GM19238 (cell line): ENCODE results near the gene SUCLG2.

ENCODE experiments used
- DNase-seq: peaks from one replicate; pipeline ENCODE4 v3.0.0; 2011; ENCODE audit warnings: low spot score; ENCODE audit not compliant: insufficient read length

Gene SUCLG2

DNA sequence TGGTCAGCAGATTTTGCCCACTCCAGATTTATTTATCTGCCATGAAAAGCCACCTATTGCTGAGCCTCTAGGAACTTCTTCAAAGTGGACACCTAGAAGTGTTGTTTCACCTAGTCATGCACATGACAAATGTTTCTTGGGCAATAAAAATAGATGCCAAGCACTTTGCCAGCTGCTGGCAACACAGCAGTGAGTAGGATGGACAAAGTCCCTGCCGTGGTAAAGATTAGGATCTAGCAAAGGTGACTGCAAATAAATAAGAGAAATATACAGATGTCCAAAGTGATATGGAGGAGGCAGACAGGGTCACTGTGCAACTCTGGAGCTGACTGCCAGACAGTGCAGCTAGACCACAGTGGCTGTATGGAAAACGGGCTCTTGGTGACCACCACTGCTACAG is 137.9 kb downstream of the SUCLG2 start:
- no peak for DNase-seq

DNA sequence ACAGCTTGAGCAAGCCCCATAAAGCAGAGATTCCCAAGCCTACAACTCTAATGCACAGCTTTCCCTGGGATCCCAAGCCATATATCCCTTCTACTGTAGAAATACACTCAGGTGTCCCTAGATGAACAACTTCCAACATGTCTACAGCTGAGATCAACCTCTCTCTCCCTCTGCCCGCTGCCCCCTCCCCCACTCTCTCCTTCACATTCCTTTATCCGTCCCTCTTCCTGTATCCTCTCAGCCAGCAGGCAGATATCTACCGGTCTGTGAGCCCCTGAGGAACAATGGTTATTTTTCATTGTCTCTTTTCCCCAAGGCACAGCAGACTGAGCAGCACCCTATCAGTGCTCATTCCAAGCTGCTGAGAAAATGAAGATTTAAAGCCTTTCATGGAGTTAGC is 138.6 kb downstream of the SUCLG2 start:
- no peak for DNase-seq

DNA sequence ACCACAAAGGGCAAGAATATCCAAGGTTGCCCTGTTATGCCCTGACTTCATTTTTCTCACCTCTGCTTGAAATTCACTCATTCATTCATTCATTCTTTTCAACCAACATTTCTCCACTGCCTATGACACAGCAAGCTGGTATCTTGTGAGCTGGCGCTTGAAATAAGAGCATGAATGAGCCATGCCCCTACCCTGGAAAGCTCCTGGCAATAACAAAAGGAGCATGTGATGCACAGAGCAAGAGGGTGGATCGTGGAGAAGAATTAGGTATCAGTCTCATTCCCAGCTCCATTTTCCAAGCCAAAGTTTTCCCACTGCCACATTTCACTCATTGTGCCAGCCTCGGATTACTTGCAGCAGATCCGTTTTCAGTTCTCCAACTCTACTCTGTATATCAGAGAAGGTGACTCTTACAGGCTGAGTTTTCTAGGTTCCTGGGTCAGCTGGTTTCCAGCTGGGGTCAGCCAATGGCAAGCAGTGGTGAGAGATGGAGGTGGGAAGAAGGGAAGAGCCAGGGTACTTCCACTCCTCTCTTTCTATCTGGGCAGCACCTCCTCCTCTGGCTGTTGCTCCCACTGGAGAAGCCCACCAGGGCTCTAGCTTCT is 144.8 kb downstream of the SUCLG2 start:
- no peak for DNase-seq

DNA sequence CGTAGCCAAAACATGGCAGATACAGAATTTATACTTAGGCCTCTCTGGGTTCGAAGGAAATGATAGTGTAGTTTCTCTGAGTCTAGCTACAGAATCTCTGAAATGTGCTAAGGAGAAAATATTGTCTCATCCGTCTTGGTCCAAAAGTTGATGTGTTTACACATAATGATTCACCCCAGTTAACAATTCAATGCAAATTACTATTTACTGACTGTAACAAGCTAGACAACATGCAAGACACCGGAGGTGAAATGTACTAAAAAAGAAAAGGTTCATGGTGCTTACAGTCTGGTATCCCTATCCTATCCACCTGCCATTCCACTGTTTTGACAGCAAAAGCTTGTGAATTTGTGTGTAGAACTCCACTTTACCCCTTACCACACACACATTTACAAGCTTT is 146.8 kb downstream of the SUCLG2 start:
- no peak for DNase-seq

DNA sequence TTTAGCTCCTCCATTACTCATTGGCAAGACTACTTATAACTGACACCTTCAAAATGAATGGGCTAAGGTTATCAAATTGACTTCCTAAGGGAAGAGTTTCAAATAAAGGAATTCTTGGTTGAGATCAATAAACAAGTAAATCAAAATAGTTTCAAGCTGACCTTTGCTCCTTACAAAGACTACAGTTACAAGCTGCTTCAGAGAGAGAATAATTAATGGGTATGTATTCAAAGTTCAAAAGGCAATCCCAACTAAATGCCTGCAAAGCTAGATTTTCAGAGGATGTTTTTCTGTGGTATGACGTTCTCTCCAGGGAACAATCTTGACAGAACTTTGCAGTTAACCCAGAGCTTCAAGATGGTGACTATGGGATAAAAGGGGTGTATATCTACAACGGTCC is 153.7 kb downstream of the SUCLG2 start:
- DNase-seq: no peak

DNA sequence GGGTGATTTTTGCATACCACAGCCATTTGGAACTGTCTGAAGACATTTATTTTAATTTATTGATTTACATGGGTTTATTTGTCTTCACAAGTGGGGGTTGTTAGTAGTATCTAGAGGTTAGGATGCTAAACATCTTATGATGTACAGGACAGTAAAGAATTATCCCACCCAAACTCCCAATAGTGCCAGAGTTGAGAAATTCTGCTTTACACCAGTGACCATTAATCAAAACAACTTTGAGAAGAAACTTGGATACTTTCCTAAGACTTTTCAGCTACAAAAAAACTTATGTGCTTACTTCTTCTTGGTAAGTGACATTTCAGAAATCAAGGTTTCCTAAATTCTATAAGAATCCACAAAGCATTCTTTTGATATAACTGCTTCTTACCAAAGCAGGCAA is 156.7 kb downstream of the SUCLG2 start:
- no peak for DNase-seq

DNA sequence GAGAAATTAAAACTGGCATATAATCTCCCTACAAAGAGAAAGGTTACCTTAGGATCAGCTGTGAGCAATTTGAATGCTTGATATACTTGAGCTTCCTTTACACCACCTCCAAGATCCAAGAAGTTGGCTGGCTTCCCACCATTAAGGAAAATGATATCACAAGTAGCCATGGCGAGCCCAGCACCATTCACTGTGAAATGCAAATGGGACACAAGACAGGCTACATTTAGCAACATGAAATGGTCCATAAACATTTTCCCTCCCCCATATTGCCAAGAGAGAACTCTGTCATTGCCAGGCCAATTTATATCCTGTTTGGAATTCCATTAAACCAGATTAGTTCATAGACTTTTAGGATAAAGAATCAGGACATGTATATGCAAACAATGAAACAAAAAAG is 158.7 kb downstream of the SUCLG2 start:
- DNase-seq: no peak

DNA sequence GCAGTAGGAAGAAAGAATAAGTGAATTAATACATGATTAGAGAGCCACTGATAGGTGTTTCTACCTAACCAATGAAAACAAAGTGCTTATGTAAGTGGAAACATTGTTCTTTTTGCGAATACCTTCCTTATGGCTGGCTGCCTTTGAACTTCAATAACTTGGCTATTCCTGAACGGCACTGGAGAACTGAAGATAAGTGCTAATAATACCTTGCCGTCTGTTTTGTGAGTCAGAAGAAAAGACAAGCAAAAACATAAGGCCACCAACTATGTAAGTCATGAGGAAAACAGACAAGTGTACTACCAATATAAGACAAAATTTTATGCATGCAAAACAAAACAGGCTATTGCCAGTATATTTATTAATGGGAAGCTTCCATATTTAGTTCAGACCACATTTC is 160.6 kb downstream of the SUCLG2 start:
- DNase-seq: no peak

DNA sequence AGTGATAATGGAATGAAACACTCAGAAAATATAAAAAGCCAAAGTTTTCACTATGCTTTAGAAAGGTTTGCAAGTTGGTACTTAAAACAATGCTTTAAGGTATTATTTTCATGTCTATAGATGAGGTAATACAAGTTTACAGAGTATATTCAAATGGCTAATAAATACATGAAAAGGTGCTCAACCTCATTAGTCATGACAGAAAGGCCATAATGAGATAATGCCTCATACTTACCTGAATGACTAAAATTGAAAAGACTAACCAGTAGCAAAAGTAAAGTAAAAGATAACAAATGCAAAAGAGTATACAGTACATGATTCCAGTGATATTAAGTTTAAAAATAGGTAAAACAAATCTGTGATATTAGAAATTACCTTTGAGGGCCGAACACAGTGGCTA is 163.8 kb downstream of the SUCLG2 start:
- DNase-seq: no peak

DNA sequence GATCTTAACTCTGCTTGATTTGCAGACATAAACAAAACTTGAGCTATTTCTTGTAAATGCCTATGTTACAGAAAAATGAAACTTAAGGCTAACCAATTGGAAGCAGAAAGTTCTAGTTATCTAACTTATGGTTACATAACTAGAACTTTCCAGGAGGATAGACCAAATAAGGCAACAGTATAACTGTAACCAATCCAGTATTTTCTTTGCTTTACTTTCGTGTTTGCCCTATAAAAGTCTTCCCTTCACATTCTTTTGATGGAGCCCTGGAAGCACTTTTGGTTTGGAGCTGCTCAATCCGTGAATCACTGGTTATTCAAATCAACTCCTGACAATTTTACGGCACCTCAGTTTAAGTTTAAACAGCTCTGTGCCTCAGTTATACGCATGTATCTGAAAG is 164.6 kb downstream of the SUCLG2 start:
- no peak for DNase-seq

DNA sequence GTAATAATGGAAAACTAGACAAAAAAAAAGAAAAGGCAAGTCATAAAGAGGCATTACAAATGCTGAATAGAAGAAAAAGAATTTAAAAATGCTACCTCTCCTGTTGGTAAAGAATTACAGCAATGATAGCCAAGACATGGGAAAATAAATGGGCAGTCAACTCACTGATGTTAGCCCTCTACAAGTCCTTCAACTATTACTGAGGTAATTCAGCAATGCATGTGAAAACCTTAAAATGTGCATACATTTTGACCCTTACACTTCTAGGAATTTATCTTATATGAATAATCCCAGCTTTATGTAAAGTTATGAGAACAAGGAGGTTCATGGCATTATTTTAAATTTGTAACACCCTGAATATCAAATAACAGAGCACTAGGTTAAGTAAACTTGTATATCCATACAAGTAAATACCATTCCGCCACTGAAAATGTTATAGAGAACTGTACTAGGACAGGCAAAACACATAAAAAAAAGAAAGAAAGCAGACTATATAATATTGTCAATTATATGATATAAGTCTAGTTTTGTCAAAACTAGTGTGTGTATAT is 166.8 kb downstream of the SUCLG2 start:
- DNase-seq: no peak

DNA sequence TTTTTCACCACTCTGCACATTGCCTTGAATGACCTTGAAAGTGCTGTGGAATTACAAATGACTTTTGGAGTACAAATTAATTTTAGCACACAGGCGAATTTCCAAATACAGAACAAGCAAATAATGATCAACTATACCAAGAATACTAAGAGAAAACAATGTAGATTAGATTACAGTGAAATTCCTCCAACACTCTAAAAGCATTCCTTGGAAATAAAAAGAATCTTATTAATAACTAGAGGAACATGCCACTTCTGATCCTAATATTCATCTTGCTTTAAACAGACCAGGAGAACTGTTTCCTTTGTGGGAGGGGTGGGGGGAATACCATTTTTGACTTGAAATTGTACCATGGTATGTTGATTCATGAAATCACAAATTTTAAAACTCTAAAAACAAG is 167.5 kb downstream of the SUCLG2 start:
- no peak for DNase-seq

DNA sequence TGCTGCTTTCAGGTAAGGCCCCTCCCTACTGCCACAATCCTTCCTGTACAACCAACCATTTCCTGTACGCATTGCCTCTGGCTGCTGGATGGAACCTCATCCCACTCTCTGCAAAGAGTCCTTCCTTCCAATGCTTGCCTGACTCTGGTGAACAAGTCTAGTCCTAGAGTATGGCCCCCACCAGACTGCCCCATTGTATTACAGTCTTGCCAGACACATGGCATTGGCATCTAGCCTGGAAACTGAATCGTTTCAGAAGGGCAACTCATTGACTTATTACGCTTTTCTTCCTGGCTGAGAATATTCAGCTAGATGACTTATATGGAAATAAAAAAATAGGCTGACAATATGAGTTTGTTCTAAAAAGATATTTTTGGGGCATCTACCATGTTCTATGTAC is 170.3 kb downstream of the SUCLG2 start:
- DNase-seq: no peak

DNA sequence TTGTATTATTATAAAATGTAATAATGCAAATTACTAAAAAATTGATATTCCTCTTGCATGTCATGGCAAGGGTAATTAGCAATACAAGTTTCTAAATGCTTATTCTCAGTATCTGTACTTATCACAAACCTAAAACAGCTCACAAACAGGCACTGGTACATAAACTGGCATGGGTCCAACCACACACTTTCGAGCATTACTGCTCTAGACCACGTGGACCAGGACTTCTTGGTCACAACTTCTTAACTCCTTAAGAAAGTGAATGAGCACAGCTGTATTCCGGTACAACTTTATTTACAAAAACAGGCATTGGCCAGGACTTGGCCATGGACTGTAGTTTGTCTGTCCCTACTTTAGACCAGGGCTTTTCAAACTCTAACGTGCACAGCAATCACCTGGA is 173.3 kb downstream of the SUCLG2 start:
- no peak for DNase-seq

DNA sequence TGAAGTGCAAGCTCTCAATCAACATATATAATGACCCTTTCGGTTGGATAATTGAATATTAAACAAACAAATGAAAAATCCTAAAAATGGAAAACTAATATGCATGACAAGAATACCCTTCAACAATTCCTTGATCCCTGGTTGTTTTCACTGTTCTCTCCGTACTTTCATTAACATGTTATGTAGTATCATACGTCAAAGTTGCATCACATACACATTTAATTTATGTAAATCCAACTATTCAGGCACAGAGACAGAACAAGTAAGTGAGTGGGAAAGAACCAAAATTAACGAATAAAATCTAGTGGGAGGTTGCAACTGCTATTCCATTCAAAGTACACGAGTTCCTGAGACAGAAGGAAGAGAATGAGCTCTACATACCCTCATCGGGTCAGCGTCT is 176.0 kb downstream of the SUCLG2 start:
- DNase-seq: no peak

DNA sequence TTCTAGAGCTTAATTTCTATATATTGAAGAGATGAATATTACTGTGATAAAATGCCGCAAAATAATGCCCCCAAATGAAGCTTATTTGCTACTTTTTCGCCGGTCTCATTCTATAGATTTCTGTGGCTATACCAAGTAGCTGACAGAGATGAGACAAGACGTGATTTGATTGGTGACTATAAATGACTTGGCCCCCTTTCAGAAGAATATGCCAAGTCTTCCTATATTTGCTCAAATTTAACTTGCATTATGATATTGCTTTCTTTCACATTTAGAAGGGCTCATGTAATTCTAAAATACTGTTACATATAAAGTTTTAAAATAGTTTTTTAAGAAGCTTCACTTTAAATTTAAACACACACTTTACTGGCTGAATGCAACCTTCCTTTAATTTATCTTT is 180.1 kb downstream of the SUCLG2 start:
- DNase-seq: no peak

DNA sequence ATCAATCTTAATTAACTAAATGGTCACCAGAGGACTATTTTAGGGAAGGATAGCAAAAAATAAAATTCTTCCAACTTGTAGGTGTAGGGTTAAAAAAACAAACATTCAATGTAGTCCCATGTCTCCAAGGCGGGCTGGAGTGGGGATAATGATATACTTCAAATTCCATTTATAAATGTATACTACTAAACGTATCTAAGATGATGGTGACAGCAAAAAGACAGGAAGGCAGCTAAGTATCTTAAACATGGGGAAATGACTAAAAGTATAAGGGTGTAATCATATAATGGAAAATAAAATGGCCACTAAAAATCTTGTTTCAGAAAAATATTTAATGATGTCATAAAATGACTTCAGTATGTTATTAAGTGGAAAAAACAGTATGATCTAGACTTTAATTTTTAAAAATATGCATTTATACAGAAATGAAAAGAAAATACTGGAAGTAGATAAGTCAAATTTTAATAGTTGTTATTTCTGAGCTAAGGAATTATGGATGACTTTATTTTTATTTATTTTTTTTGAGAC is 181.7 kb downstream of the SUCLG2 start:
- DNase-seq: no peak

DNA sequence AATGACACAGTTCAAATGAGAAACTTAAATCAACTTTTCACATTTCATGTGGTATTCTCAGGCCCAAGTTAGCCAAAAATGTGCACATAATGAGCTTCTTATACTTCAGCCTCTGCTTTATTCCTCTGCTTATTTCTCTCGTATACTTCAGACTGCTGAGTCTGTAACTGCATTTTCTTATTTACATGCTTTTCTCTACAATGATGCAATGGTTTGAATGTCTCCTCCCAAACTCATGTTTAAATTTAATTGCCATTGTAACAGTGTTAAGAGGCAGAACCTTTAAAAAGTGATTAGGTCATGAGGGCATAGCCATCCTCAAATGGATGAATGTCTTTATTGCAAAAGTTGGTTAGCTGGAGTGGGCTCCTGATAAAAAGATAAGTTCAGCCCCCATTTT is 184.2 kb downstream of the SUCLG2 start:
- DNase-seq: no peak

DNA sequence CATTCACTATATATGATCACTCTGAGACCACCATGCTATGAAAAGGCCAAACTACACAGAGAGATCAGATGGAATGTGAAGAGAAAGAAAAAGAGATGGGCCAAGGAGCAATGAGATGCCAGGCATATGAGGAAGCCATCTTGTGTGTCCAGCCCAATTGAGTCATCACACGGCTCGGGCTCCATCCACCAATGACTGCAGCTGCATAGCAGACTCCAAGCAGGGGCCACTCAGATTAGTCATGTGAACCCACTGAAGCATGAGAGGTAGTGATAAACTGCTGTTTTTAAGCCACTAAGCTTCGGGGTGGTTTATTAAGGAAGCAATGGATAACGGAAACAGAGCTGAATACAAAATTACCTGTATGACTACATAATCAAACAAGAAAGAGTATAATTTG is 185.9 kb downstream of the SUCLG2 start:
- DNase-seq: no peak

DNA sequence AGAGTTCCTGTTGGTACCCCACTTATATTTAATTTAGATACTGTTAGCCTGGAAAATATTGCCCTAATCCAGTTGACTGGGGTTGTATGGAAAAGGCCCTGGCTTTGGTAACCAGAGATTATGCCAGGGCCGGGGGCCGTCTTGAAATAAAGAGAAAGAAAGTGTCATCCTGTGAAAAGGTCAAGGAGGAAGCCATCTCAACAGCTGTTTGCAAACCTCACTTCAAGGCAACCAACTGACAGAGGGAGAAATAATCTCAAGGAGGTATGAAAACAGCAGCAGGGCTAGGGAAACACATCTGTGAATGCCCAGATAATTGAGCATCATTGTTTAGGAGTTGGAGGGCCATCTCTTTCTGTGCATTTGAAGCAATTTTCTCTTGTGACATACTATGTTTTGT is 190.8 kb downstream of the SUCLG2 start:
- DNase-seq: no peak

DNA sequence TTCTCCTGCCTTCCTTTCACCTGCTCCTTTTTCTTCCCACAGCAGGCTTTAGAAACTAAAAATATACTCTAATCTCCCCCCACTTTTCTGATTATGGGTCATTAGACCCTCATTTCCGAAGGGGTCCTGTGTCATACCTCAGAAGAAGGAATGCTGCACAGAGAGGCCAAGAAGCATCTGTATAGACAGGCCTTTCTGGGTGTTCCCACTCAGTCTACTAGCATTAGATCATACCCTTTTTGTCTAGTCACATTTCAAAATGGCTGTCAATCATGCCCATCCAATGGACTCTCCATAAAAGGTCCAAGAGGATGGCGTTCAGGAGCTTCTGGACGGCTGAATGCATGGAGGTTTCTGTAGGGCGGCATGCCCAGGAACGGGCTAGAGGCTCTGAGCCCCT is 192.2 kb downstream of the SUCLG2 start:
- no peak for DNase-seq

DNA sequence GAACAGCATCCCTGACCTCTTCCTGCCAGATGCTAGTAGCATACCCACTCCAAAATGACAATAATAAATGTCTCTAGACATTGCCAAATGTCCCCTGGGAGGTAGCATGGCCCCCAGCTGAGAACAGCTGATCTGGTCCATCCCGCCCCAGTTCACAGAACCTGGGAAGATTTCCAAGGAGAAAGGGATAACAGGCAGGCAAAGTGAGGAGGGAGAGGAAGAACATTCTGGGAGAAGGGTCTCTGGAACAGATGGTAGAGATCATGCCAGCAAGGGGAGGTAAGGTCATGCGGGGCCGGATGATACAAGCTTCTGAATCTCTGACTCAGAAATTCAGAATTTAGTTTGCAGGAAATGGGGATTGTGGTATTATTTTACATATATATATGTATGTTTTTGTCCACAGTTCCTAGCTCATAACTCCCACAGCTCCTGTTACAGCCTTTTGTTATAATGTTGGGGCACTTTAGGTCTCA is 192.7 kb downstream of the SUCLG2 start:
- no peak for DNase-seq

DNA sequence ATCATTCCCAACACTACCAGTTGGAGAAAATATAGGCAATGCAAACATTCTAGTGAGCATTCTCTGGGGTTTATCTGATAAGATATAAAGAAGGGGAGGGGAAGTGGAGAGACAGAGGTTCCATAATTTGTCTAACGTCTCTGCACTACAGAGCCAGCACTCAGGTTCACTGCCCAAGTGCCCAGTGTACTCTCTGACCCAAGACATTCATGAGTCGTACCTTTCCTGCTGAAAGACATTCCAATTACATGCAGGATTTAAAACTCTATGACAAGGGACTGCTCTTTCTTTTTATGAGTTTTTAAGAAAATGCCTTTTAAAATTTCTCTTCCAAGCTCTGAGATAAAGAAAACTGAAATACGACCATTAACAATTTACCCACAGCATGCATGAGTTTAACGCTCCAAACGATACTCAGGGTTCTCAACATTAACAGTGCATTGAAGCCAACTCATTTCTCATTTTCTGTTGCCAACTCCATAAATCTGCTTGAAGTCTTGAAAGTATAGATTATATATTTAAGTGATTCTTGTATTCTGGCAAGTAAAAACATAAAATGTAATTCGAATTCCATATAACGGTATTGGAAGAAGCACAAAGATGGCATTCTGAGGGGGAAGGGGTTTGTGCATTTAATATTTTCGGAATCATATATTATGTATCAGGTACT is 193.4 kb downstream of the SUCLG2 start:
- no peak for DNase-seq
